ENCODE measurements around the gene SFMBT2.

SFMBT2 gene

DNA sequence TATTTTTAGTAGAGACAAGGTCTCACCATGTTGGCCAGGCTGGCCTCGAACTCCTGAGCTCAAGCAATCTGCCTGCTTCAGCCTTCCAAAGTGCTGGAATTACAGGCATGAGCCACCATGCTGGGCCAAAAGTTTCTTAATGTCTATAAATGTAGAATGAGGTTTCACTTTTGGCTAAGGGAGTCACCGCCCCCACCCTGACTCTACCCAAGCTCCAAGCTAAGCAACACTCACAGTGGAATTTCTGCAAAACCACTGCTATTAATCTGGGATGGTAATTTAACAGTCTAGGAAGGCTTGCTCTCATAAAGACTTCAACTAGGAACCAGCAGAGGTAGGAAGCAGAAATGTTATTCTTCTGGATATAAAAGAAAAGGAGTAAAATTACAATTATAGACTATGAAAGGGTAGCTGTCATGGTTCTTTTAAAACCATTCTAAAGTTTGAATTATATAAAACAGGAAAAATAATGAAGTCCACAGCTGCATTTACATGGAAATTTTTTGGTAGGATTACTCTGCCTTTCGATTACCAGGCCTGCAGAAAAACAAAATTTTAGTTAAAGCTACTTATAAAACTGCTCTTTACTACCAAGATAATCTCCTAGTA lies 211.6 kb downstream of the SFMBT2 start:
- no peaks in the 10 kb centered on the region for H3K27me3 ChIP-seq (ENCODE audit: low read depth, low read length)
- no peak overlapping the region for H3K4me3 ChIP-seq (ENCODE audit: low read length)
- no peaks in the 10 kb centered on the region for H4K20me1 ChIP-seq (ENCODE audit: insufficient read depth, low read length)
- no peaks in the 10 kb centered on the region for H3K9me3 ChIP-seq (ENCODE audit: insufficient read depth, low read length)
- TF ChIP-seq EZH2phosphoT487 (IDR thresholded peaks at IDR 0.05; ENCODE audit: low read depth): no peak
- no peak for TF ChIP-seq CTCF (IDR thresholded peaks at IDR 0.05; ENCODE audit: low read depth, low read length)
- no peak overlapping the region for H3K27ac ChIP-seq (ENCODE audit: low read length)
- no peak overlapping the region for H3K9ac ChIP-seq (ENCODE audit: low read length)
- peaks cover 47% of the 10 kb centered on the region for H3K36me3 ChIP-seq (replicated peaks; ENCODE audit: low read depth, low read length)
- H2AFZ ChIP-seq (ENCODE audit: low read depth, low read length): no peak overlapping the region
- no peak overlapping the region for H3K4me2 ChIP-seq (ENCODE audit: low read length)
- no peaks in the 10 kb centered on the region for H3K4me1 ChIP-seq (ENCODE audit: low read length)
- no peaks in the 10 kb centered on the region for H3K79me2 ChIP-seq (ENCODE audit: low read length)

DNA sequence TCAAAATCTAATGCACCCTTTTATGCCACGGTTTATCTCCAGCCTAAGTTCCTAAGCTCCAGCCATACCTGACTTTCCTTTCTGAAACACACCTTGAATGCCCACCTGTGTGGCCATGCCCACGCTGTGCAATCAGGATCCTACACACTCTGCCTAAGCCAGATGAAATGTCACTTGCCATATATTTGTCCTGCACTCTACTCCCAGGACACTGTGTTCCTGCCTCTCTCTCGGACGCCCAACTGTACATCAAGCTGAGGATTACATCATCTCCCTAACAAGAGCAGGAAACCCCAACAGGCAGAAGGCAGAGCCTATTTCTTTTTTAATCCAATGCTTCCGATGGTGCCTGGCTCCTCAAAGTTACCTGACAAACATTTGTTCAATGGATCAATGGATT lies 214.6 kb downstream of the SFMBT2 start:
- H3K4me2 ChIP-seq (ENCODE audit: low read length): no peak overlapping the region
- H3K9me3 ChIP-seq (ENCODE audit: insufficient read depth, low read length): no peaks in the 10 kb centered on the region
- no peak overlapping the region for H3K27ac ChIP-seq (ENCODE audit: low read length)
- no peaks in the 10 kb centered on the region for H4K20me1 ChIP-seq (ENCODE audit: insufficient read depth, low read length)
- no peak overlapping the region for H3K9ac ChIP-seq (ENCODE audit: low read length)
- no peaks in the 10 kb centered on the region for H3K27me3 ChIP-seq (ENCODE audit: low read depth, low read length)
- TF ChIP-seq EZH2phosphoT487 (IDR thresholded peaks at IDR 0.05; ENCODE audit: low read depth) (no peak), CTCF (IDR thresholded peaks at IDR 0.05; ENCODE audit: low read depth, low read length) (no peak)
- H2AFZ ChIP-seq (ENCODE audit: low read depth, low read length): no peak overlapping the region
- peaks cover 9% of the 10 kb centered on the region; the same call in 1 of the 2 replicates for H3K4me1 ChIP-seq (ENCODE audit: low read length)
- peaks cover 49% of the 10 kb centered on the region for H3K36me3 ChIP-seq (replicated peaks; ENCODE audit: low read depth, low read length)
- H3K79me2 ChIP-seq (ENCODE audit: low read length): no peaks in the 10 kb centered on the region
- H3K4me3 ChIP-seq (ENCODE audit: low read length): no peak overlapping the region

DNA sequence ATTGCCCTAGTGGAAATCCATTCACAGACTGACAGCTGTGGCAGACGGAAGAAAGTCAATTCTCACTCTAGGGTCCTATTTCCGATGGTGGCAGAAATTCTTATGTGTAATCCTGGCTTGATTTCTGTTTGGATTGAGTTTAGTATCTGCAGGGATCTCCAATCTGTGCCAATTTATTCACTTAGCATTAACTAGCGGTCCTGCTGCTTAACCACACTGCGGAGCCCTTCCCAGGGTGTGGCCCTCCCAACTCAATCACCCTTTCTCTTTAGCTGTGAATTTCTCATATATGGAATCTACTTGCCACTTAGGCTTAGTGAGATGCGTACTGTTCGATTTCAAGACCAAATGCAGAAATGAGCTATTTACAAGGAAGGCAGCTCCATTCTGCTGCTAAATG lies 215.7 kb downstream of the SFMBT2 start:
- Histone ChIP-seq H3K4me3 (ENCODE audit: low read length) (no peak overlapping the region), H3K9ac (ENCODE audit: low read length) (no peak overlapping the region), H3K4me1 (ENCODE audit: low read length) (peaks cover 9% of the 10 kb centered on the region; the same call in 1 of the 2 replicates), H3K9me3 (ENCODE audit: insufficient read depth, low read length) (no peaks in the 10 kb centered on the region), H3K79me2 (ENCODE audit: low read length) (no peaks in the 10 kb centered on the region), H3K27me3 (ENCODE audit: low read depth, low read length) (no peaks in the 10 kb centered on the region), H3K4me2 (ENCODE audit: low read length) (no peak overlapping the region), H3K36me3 (replicated peaks; ENCODE audit: low read depth, low read length) (peaks cover 50% of the 10 kb centered on the region), H3K27ac (ENCODE audit: low read length) (no peak overlapping the region), H4K20me1 (ENCODE audit: insufficient read depth, low read length) (no peaks in the 10 kb centered on the region), H2AFZ (ENCODE audit: low read depth, low read length) (no peak overlapping the region)
- TF ChIP-seq EZH2phosphoT487 (IDR thresholded peaks at IDR 0.05; ENCODE audit: low read depth): no peak
- no peak for TF ChIP-seq CTCF (IDR thresholded peaks at IDR 0.05; ENCODE audit: low read depth, low read length)

GRCh38 chr10:7194571-7194970 lies 216.3 kb downstream of the SFMBT2 start:
- no peak overlapping the region for H3K27ac ChIP-seq (ENCODE audit: low read length)
- H3K4me1 ChIP-seq (ENCODE audit: low read length): peaks cover 9% of the 10 kb centered on the region; the same call in 1 of the 2 replicates
- no peak overlapping the region for H3K4me3 ChIP-seq (ENCODE audit: low read length)
- H3K27me3 ChIP-seq (ENCODE audit: low read depth, low read length): no peaks in the 10 kb centered on the region
- H3K36me3 ChIP-seq (replicated peaks; ENCODE audit: low read depth, low read length): peaks cover 47% of the 10 kb centered on the region
- TF ChIP-seq CTCF (IDR thresholded peaks at IDR 0.05; ENCODE audit: low read depth, low read length) (no peak), EZH2phosphoT487 (IDR thresholded peaks at IDR 0.05; ENCODE audit: low read depth) (no peak)
- H4K20me1 ChIP-seq (ENCODE audit: insufficient read depth, low read length): no peaks in the 10 kb centered on the region
- H3K9me3 ChIP-seq (ENCODE audit: insufficient read depth, low read length): no peaks in the 10 kb centered on the region
- H3K9ac ChIP-seq (ENCODE audit: low read length): no peak overlapping the region
- no peak overlapping the region for H3K4me2 ChIP-seq (ENCODE audit: low read length)
- H3K79me2 ChIP-seq (ENCODE audit: low read length): no peaks in the 10 kb centered on the region
- H2AFZ ChIP-seq (ENCODE audit: low read depth, low read length): no peak overlapping the region
